22Rv1 (cell line): ENCODE data around the gene ARID3B.

Source experiments
- ZFX ChIP-seq: fragments of 450-650 bp; IDR thresholded peaks from 2 replicates; pipeline ENCODE4 v1.6.1; 2017; ENCODE audit warnings: antibody characterized with exemption, borderline replicate concordance
- TF ChIP-seq, protein P1 (sequence below): fragments of 450-650 bp; IDR thresholded peaks from 2 replicates; pipeline ENCODE4 v1.5.1; 2017; ENCODE audit warnings: mild to moderate bottlenecking

DNA sequence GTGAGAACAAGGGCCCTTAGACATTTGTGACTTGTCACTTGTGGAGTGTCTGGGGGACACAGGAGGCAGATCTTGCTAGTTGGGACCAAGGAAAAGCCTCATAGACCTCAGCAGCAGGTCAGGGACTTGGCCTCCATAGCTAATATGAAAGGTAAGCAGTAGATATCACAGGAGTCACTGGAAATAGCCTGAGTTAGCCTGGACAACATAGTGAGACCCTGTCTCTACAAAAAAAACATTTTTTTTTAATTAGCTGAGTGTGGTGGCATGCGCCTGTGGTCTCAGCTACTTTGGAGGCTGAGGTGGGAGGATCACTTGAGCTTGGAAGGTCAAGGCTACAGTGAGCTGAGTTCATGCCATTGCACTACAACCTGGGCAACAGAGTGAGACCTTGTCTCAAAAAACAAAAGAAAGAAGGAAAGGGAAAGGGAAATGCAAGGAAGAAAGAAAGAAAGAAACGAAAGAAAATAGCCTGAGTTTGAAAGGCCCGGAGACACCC lies 37.5 kb downstream of the ARID3B start:
- TF ChIP-seq, protein P1, sequence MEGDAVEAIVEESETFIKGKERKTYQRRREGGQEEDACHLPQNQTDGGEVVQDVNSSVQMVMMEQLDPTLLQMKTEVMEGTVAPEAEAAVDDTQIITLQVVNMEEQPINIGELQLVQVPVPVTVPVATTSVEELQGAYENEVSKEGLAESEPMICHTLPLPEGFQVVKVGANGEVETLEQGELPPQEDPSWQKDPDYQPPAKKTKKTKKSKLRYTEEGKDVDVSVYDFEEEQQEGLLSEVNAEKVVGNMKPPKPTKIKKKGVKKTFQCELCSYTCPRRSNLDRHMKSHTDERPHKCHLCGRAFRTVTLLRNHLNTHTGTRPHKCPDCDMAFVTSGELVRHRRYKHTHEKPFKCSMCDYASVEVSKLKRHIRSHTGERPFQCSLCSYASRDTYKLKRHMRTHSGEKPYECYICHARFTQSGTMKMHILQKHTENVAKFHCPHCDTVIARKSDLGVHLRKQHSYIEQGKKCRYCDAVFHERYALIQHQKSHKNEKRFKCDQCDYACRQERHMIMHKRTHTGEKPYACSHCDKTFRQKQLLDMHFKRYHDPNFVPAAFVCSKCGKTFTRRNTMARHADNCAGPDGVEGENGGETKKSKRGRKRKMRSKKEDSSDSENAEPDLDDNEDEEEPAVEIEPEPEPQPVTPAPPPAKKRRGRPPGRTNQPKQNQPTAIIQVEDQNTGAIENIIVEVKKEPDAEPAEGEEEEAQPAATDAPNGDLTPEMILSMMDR: no peak
- no peak for TF ChIP-seq ZFX
